ENCODE data around the gene CYSRT1. TPM values are rescaled to one million over a fixed set of nuclear protein-coding genes. Genes with fewer than 3 reads are reported as not detected.

CYSRT1 gene
- polyA plus RNA-seq, 3 donors = 8.5 to 13.9 (median 12.8) TPM

DNA sequence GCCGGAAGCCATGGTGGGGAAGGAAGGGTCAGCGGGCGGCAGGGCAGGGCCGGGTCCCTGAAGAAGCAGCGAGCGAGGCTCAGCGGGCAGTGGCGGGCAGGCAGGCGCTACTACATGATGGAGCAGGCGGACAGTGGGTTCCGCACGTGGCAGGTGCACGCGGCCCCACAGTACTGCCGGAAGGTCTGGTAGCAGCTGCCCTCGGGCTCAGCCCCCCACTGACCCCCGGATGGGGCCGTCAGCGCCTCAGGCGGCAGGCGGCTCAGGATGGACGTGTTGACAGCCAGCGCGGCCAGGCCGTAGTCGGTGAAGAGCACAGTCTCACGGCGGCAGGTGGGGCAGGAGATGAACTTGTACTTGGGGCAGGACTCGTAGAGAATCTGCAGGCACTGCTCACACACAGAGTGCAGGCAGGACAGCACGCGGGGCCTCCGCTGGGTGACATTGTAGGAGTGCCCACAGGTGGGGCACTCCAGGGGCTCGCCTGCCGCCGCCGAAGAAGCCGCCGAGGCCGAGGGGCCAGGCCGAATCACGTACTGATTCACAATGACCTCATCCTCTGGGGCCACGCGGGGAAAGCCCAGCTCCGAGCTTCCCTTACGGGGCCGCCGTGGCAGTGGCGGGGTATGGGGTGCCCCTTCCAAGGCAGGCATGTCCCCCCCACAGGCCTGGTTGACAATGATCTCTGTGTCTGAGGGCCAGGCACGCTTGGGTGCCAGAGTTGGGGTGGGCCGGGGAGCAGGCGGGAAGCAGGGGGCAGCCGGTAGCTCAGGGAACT is 4.5 kb upstream of the CYSRT1 start:
- DNase-seq (ENCODE audit: extremely low read depth in 1 of 11, low read depth in 9 of 11, low spot score in 4 of 11) = no peak

DNA sequence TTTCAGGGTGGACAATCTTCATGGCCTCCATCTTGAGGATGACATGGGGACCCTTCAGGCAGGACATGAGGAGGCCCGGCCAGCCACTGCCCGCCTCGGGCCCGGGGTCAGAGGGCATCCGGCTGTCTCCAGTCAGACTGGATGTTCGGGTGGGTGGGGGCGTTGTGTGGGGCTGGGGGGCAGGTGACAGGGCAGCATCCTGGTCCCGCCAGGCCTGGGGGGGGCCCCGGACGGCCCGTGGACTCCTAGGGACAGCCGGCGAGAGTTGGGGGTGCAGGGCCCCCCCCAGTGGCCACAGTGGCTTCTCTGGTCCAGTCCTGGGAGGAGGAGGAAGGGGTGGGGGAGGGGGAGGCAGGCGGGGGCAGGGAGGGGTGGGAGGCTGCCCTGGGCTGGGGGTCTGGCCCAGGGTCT is 3.9 kb upstream of the CYSRT1 start:
- DNase-seq (ENCODE audit: extremely low read depth in 1 of 11, low read depth in 9 of 11, low spot score in 4 of 11) = no peak

DNA sequence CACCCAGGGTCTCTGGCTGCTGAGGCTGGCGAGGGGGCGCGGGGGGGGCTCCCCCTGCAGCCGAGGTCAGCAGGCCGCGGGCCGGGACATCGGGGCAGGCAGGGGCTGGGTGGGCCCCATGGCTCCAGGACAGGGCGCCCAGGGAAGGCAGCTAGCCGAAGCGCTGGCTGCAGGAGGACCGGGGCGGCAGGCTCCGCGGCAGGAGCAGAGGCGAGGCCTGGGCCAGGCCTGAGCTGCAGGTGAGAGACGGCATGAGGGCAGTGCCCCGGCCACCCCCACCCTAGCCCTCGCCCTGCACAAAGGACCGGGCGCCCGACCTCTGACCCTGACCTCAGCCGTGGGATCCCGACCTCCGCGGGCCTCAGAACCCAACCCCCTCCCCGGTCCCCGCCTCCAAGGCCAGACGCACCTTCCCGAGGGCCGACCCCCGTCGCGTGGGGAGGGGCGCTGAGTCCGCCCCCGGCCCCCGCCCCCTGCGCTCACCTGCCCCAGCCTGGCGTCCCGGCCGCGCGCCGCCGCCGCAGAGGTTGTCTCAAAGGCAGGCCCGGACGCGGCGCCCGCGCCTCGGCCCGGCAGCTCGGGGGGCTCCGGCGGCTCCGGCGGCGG is 3.4 kb upstream of the CYSRT1 start:
- DNase-seq (ENCODE audit: extremely low read depth in 1 of 11, low read depth in 9 of 11, low spot score in 4 of 11) = no peak

DNA sequence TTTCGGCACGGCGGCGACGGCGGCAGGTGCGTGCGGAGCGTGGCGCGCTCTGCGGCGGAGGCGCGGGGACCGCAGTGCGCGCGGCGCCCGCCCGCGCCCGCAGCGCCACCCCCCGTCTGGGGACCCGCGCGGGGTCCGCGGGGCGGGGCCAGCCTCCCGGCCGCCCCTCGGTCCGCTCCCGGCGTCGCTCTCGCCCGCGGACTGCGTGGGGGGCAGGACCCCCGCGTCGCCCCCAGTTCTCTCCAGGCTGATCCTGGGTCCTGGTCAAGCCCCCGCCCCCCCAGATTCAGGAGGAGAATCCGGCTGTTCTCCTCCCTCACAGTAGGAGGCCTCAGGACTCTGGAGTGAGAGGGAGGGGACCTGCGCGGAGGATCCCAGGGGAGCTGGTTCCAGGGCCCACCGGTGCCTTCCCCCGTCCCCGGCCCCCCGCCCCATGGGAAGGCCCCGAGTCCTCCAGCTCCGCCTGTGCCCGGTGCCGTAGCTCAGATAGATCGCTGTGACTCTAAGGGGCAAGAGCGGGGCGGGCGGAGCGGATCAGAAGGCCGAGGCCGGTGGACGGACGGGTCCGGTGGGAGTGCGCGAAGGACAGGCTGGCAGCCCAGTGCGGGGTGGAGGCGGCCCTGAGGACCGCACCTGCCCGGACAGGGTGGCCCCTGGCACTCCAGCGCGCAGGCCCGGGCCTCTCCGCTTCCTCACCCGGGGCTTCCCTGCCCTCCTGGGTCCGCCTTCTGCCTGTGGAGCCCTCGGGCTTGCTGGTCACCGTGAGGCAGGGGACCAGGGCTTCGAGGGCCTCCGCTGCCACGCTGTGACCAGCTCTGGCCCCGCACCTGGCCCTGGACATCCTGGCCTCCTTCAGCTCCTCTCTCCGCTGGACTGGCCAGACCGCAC is 2.5 kb upstream of the CYSRT1 start, which contains the start of gene RNF208:
RNF208 (minus strand) TSS at position 51 of the 888 bp plus-strand sequence. CDS start 1,028 bp downstream, outside the sequence.
- DNase-seq (ENCODE audit: extremely low read depth in 1 of 11, low read depth in 9 of 11, low spot score in 4 of 11) = no peak

DNA sequence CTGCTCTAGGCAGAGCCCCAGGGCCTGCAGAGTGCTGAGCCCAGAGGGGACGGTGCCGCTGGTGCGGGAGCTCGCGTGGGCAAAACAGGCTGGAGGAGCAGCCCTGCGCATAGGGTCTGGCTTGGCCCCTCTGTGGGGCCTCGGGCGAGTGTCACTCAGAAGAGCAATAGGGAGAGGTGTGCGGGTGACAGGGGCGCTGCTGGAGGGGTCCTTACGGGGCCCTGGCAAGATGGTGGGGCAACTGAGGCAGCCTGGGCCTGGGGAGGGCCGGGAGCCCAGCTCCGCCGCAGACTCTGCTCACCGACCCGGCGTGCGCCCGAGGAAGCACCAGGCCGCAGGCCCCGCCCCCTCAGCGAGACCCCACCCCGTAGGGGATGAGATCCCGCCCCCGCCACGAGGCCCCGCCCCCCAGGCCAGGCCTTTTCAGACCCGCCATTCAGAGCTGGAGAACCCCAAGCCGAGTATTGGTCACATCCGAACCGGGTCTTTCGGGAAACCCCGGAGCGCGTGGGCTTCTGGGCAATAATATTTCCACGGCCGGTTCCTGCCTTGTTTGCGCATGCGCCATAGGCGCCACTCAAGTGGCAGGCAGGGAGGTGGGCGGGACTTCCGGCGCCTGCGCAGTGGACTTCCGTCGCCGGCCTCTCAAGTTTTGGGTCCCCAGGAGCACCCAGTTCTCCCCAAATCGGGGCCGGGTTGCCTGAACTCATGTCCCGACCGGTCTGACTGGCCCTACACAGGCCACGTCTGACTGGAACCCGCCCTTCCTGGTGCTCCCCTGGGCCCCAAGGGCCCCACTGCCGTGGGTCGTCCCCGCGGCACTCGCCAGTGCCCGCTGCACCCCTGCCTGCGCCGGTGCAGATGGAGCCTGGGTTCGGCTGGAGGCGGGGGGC is 1.6 kb upstream of the CYSRT1 start:
- peak; percentile 87 to 97 (median 94) for DNase-seq (ENCODE audit: extremely low read depth in 1 of 11, low read depth in 9 of 11, low spot score in 4 of 11)

DNA sequence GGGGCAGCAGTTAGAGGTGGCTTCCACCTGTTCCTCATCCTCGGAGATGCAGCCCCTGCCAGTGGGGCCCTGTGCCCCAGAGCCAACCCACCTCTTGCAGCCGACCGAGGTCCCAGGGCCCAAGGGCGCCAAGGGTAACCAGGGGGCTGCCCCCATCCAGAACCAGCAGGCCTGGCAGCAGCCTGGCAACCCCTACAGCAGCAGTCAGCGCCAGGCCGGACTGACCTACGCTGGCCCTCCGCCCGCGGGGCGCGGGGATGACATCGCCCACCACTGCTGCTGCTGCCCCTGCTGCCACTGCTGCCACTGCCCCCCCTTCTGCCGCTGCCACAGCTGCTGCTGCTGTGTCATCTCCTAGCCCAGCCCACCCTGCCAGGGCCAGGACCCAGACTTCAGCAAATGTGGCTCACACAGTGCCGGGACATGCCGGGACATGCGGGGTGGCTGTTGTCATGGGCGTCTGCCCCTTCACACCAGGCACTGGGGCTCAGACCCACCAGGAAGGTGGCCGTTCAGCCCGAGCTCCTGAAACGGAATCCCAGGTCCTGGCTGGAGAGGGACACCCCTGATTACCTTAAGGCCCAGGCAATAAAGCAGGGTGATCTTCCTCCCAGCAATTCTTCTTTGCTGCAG is 841 bp downstream of the CYSRT1 start:
- DNase-seq (ENCODE audit: extremely low read depth in 1 of 11, low read depth in 9 of 11, low spot score in 4 of 11) = no peak

DNA sequence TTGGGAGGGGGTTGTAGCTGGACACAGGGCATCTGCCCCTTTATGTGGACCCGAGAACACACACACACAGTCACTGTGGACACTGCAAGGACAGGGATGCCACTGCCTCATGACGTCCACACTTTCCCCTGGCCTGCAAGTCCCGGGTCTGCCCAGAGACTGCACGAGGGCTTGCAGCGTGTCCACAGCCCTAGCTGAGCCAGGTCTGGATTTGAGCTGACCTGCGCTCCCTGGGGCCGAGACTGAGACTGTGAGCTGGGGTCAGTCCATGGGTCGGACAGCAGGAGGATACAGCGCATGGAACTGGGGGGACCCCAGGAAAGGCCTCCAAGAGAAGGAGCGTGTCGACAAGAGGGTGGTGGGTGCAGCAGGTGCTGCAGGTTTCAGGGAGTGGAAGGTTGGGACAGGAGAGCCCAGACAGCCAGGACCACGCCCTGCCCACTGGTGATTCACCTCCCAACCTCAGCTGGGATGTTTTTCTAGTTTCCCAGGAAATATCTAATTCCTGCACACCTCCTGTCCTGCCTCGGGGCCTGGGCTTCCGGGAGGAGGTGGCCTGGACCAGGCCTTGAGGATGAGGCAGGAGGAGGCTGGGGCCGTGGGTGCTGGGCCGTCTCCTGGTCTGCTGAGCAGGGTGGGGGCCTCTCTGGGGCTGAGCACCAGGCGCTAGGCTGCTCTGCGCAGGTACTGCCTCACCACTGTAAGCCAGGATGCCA is 1.5 kb downstream of the CYSRT1 start:
- DNase-seq (ENCODE audit: extremely low read depth in 1 of 11, low read depth in 9 of 11, low spot score in 4 of 11) = no peak

DNA sequence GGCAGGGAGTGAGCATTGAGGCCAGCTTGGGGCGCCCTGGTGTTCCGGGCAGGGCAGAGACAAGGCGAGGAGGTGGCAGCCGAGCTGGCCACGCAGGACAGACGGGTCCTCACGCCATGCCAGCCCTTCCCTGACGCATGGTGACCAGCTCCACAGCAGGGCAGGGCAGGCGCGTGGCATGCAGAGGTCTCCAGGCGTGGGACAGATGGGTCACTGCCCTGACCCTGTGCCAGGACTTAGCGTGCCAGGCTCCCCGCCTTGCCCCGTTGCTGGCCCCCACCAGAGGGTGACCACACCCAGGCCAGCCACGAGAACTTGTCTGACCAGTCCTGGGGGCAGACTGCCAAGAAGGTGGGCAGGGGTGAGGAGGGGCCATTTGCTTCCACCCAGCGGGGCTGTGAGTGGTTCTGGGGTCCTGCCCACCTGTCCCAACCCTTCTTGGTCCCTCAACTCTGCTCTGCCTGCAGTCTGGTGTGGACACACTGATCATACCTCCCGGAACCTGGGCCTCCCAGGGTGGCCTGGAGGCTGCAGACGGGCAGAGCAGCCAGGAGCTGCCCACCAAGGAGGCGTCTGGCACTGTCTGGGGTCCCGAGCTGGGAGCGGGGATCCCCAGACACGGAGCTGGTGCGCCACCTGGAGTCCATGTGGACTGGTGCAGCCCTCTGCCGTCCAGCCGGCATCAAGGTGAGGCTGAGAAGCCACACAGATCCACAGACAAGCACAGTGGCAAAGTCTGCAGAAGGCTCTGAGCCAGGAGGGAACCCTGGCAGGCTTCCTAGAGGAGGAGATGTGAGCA is 2.3 kb downstream of the CYSRT1 start, which contains the start of gene RNF224:
RNF224 (plus strand) TSS at position 449 of the 799 bp plus-strand sequence. CDS start 834 bp downstream, outside the sequence.
- peak in 8 of 11 donors; percentile 56 to 76 (median 64) for DNase-seq (ENCODE audit: extremely low read depth in 1 of 11, low read depth in 9 of 11, low spot score in 4 of 11)

DNA sequence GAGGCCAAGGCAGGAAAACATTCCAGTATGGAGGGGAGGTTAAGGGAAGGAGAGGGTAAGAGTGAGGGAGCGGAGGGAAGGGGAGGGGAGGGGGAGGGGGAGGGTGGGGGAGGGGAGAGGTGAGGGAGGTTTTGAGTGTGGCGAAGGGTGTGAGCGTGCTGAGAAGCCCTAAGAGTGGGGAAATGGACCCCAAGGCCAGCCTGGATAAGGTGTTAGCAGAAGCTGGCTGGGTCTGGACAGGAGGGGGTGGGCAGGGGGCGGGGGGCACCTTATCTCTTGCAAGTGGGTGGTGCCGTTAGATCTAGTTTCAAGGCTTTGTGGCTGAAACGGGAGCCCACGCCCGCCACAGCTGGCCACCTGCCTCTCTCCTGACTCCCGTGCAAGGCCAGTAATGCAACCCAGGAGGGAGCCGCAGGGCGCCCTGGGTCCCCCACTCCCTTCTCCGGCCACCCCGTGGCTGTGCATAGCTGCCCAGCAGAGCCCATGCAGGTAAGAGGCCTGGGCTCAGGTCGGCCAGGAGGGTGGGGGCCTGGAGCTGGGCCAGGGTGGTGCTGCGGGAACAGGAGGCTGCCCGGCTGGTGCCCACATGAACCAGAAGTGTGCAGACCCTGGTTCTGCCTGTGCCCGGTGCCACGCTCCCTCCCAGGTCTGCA is 3.0 kb downstream of the CYSRT1 start:
- no peak for DNase-seq (ENCODE audit: extremely low read depth in 1 of 11, low read depth in 9 of 11, low spot score in 4 of 11)

DNA sequence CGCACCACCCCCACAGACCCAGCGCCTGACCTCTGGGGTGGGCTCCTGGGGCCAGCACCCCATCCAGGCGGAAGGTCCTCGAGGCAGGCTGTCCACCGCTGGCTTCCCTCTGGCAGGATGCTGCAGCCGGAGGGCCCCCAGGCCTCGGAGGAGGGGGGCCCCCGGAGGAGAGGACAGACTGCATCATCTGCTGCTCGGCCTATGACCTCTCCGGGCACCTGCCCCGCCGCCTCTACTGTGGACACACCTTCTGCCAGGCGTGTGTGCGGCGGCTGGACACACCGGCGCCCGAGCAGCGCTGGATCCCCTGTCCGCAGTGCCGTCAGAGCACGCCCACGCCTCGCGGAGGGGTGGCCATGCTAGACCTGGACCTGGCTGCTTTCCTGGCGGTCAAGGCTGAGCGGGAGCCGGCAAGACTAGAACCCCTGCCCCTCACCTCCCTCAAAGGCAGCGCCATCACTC is 3.6 kb downstream of the CYSRT1 start:
- no peak for DNase-seq (ENCODE audit: extremely low read depth in 1 of 11, low read depth in 9 of 11, low spot score in 4 of 11)

DNA sequence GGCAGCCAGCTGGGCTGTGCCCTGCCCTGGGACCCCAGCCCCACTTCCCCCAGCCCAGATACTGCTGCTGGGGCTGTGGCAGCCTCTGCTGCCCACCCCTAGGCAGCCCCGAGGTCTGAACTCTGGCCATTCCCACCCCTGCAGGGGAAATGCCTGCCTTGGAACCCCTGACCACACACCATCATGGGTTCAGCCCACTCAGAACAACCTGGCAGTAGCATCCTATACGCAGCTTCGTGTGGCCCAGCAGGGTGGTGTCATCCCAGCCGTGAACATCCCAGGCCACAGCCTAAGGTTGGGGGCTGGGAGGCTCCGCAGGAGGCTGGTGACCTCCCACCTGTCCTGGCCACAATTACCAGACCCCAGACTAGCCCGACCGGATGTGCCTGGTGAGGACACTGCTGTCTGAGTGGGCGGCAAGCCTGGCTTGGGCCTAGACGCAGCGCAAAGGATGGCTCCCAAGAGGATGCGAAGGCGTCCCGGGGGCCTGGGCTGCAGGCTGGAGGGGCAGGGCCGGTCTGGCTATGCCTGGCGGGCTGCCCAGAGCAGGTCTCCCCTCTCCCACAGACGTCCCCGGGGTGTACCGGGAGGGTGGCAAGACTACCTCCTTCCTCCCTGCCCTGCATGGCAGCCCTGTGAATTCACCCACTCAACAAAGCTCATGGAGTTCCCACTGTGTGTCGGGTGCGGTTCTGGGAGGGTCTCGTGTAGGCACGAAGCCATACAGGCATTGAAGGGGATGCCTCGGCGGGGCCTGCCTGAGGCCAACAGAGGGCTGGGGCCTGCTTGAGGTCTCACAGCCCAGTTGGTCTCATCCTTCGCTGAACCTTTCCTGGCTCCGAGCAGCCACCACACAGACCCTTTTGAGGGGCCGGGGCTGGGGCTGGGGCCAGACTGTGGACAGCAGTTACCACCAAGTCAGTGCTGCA is 4.3 kb downstream of the CYSRT1 start:
- no peak for DNase-seq (ENCODE audit: extremely low read depth in 1 of 11, low read depth in 9 of 11, low spot score in 4 of 11)

DNA sequence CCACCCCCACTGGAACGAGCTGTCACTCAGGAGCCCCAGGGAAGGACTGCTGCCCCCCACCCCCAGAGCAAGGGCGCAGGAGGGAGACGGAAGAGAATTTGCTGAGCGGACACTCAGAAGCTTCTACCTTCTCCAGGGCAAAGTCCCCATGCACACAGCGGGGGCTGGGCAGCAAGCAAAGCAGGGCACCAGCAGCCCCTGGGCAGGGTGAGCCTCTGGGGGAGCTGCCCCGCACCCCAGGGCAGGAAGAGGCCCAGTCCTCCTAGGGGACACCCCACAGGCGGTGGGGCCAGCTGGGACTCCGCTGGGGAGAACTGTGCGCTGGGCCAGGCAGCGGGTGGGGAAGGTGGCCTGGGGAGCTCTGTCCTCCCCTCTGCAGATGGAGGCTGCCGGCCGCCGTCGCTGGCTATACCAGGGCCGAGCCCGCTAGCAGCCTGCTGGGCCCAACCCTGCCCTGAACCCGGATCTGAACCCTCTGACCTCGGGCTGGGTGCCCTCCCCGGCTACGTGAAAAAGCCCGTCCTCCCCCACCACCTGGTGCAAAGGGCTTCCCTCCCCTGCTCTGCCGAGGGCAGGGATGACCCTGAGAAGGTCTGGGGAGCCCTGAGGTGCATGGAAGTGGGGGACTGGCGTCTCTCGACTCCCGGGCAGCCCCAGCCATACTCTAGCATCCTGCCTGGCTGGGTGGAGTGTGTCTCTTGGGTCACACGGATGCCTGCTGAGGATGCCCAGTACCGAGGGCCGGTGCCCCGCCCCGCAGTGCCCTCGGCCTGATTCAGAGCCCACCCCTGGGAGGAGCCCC is 5.1 kb downstream of the CYSRT1 start:
- DNase-seq (ENCODE audit: extremely low read depth in 1 of 11, low read depth in 9 of 11, low spot score in 4 of 11) = no peak

DNA sequence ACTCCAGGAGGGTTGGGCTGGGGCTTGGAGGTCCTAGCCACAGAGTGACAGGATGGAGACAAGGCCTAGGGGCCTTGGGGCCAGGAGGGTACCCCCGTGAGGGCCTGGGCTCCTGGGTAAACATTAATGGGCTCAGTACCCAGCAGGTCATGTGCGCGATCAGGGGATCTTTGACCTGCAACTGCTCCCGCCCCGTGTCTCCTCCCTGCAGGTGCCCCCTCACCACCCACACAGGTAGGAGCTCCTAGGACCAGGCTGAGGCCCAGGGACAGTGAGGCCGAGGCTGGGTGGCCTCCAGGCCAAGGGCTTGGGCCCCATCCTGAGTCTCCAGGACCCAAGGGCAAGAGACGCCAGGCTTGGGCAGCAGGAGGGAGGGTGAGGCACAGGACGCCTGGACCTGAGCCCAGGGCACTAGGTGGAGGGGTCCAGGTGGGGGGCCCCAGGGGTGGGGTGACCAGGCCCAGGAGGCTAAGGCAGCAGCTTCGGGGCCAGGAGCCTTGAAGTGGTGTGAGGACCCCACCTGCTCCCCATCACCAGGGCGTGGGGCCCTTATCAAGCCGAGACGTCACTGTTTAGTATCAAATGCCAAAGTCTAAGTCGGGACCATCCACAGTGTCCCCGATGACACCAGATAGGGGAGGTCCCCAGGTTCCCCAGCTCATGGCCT is 5.9 kb downstream of the CYSRT1 start, which contains the start of gene SLC34A3:
SLC34A3 (plus strand) TSS at position 197 of the 667 bp plus-strand sequence. CDS start 802 bp downstream, outside the sequence.
- no peak for DNase-seq (ENCODE audit: extremely low read depth in 1 of 11, low read depth in 9 of 11, low spot score in 4 of 11)
